ENCODE results near the gene OTX2.

DNA sequence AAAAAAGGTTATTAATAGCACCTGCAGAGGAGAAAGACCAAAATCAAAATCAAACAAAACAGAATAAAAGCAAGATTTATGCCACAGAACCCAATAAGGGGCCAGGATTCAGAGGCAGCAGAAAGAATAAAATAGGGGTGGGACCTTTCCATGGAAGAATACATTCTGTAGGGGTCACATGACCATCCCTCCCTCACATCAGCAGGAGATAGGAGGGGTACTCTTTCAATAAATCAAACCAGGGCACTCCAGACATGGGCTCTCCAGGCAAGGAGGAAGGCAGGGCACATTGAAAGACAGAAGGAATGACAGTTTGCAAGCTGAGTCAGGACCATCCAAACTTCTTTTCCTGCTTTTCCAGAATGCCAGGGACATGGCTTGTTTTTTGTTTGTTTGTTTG, 39.8 kb downstream of the OTX2 start:
- TF ChIP-seq, protein P1, sequence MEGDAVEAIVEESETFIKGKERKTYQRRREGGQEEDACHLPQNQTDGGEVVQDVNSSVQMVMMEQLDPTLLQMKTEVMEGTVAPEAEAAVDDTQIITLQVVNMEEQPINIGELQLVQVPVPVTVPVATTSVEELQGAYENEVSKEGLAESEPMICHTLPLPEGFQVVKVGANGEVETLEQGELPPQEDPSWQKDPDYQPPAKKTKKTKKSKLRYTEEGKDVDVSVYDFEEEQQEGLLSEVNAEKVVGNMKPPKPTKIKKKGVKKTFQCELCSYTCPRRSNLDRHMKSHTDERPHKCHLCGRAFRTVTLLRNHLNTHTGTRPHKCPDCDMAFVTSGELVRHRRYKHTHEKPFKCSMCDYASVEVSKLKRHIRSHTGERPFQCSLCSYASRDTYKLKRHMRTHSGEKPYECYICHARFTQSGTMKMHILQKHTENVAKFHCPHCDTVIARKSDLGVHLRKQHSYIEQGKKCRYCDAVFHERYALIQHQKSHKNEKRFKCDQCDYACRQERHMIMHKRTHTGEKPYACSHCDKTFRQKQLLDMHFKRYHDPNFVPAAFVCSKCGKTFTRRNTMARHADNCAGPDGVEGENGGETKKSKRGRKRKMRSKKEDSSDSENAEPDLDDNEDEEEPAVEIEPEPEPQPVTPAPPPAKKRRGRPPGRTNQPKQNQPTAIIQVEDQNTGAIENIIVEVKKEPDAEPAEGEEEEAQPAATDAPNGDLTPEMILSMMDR (IDR thresholded peaks at IDR 0.05): no peak
- TF ChIP-seq, protein P2, sequence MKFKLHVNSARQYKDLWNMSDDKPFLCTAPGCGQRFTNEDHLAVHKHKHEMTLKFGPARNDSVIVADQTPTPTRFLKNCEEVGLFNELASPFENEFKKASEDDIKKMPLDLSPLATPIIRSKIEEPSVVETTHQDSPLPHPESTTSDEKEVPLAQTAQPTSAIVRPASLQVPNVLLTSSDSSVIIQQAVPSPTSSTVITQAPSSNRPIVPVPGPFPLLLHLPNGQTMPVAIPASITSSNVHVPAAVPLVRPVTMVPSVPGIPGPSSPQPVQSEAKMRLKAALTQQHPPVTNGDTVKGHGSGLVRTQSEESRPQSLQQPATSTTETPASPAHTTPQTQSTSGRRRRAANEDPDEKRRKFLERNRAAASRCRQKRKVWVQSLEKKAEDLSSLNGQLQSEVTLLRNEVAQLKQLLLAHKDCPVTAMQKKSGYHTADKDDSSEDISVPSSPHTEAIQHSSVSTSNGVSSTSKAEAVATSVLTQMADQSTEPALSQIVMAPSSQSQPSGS (CRISPR knock-in tag; IDR thresholded peaks at IDR 0.05; ENCODE audit: borderline replicate concordance, low read depth): no peak
- no peak for TF ChIP-seq TP53 (CRISPR knock-in tag; IDR thresholded peaks at IDR 0.05)
- TF ChIP-seq, protein P3, sequence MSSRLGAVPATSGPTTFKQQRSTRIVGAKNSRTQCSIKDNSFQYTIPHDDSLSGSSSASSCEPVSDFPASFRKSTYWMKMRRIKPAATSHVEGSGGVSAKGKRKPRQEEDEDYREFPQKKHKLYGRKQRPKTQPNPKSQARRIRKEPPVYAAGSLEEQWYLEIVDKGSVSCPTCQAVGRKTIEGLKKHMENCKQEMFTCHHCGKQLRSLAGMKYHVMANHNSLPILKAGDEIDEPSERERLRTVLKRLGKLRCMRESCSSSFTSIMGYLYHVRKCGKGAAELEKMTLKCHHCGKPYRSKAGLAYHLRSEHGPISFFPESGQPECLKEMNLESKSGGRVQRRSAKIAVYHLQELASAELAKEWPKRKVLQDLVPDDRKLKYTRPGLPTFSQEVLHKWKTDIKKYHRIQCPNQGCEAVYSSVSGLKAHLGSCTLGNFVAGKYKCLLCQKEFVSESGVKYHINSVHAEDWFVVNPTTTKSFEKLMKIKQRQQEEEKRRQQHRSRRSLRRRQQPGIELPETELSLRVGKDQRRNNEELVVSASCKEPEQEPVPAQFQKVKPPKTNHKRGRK (CRISPR knock-in tag; IDR thresholded peaks at IDR 0.05; ENCODE audit: borderline replicate concordance): no peak
- TF ChIP-seq CREB1 (CRISPR knock-in tag; IDR thresholded peaks at IDR 0.05): no peak
- TF ChIP-seq NFE2L1 (CRISPR knock-in tag; IDR thresholded peaks at IDR 0.05): no peak
- TF ChIP-seq ETV6 (CRISPR knock-in tag; IDR thresholded peaks at IDR 0.05): no peak
- TF ChIP-seq NR1H2 (CRISPR knock-in tag; IDR thresholded peaks at IDR 0.05): no peak
- TF ChIP-seq, protein P4, sequence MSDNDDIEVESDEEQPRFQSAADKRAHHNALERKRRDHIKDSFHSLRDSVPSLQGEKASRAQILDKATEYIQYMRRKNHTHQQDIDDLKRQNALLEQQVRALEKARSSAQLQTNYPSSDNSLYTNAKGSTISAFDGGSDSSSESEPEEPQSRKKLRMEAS (CRISPR knock-in tag; IDR thresholded peaks at IDR 0.05): no peak

All from WTC11 (cell line).